ENCODE measurements around the gene SEPTIN2. TPM values are rescaled to one million over a fixed set of nuclear protein-coding genes. Genes with fewer than 3 reads are reported as not detected.

The SEPTIN2 gene
- total RNA-seq, 1 experiment from 2014 or later = 353 TPM

DNA sequence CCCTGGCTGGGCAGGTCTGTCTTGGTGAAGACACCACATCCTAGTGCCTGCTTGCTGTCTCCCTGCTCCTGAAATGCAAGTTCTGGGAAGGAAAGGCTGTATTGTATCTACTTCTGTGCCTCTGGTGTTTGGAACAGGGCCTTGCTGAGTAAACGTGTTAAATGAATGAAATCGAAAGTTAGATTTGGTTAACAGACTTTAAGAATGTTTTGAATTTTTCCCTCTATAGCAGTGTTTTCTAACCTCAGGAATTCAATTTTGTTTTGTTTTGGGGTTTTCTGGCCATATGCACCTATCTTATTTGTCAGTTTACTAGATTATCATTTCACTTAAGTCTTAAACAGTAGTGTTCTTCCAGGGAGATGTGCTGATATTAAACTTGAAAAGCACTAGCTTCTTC, 61.1 kb downstream of the SEPTIN2 start (continued):
- TF ChIP-seq, protein P1, sequence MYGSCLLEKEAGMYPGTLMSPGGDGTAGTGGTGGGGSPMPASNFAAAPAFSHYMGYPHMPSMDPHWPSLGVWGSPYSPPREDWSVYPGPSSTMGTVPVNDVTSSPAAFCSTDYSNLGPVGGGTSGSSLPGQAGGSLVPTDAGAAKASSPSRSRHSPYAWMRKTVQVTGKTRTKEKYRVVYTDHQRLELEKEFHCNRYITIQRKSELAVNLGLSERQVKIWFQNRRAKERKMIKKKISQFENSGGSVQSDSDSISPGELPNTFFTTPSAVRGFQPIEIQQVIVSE (CRISPR knock-in tag; IDR thresholded peaks at IDR 0.05; ENCODE audit: borderline replicate concordance) = no peak
- TF ChIP-seq ZNF396 (CRISPR knock-in tag; IDR thresholded peaks at IDR 0.05; ENCODE audit: borderline replicate concordance) = no peak
- no peak for TF ChIP-seq FOXP1 (CRISPR knock-in tag; IDR thresholded peaks at IDR 0.05; ENCODE audit: borderline replicate concordance)
- no peak for TF ChIP-seq FOXP4 (CRISPR knock-in tag; IDR thresholded peaks at IDR 0.05)

DNA sequence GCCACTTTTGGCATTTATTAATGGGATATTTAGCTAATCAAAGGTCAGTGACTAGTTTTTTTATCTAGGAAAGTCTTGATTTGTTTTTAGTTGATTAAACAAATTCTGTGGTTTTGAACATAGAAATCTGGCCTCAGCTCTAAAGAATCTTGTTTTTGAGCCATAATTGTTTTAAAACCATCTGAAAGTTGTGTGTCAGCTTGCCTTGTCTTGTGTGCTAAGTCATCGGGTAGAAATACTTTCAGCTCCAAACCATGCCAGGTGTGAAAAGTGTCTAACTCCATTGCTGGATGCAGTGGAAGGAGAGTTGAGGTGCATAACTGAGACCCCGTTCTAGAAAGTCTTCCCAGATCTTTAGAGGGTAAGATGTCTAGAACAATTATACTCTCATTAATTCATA, 63.1 kb downstream of the SEPTIN2 start:
- no peak for DNase-seq (ENCODE audit: low spot score)
- Mint-ChIP-seq H3K4me1 (no peaks in the 10 kb centered on the region), H3K36me3 (peaks cover 16% of the 10 kb centered on the region), H3K27ac (no peak overlapping the region), H3K9me3 (no peaks in the 10 kb centered on the region), H3K27me3 (ENCODE audit: low read depth) (no peaks in the 10 kb centered on the region), H3K4me3 (no peak overlapping the region)
- ChIA-PET CTCF (no interaction called here), POLR2A (no interaction called here)
- TF ChIP-seq SP1 (CRISPR knock-in tag; conservative IDR thresholded peaks at IDR 0.05) = no peak
- TF ChIP-seq, protein P2, sequence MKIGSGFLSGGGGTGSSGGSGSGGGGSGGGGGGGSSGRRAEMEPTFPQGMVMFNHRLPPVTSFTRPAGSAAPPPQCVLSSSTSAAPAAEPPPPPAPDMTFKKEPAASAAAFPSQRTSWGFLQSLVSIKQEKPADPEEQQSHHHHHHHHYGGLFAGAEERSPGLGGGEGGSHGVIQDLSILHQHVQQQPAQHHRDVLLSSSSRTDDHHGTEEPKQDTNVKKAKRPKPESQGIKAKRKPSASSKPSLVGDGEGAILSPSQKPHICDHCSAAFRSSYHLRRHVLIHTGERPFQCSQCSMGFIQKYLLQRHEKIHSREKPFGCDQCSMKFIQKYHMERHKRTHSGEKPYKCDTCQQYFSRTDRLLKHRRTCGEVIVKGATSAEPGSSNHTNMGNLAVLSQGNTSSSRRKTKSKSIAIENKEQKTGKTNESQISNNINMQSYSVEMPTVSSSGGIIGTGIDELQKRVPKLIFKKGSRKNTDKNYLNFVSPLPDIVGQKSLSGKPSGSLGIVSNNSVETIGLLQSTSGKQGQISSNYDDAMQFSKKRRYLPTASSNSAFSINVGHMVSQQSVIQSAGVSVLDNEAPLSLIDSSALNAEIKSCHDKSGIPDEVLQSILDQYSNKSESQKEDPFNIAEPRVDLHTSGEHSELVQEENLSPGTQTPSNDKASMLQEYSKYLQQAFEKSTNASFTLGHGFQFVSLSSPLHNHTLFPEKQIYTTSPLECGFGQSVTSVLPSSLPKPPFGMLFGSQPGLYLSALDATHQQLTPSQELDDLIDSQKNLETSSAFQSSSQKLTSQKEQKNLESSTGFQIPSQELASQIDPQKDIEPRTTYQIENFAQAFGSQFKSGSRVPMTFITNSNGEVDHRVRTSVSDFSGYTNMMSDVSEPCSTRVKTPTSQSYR (CRISPR knock-in tag; IDR thresholded peaks at IDR 0.05) = no peak
- no peak for TF ChIP-seq TEAD4 (CRISPR knock-in tag; IDR thresholded peaks at IDR 0.05)
- TF ChIP-seq ATF1 (CRISPR knock-in tag; IDR thresholded peaks at IDR 0.05) = no peak
- TF ChIP-seq, protein P3, sequence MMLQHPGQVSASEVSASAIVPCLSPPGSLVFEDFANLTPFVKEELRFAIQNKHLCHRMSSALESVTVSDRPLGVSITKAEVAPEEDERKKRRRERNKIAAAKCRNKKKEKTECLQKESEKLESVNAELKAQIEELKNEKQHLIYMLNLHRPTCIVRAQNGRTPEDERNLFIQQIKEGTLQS (CRISPR knock-in tag; conservative IDR thresholded peaks at IDR 0.05) = no peak
- TF ChIP-seq GTF2I (CRISPR knock-in tag; conservative IDR thresholded peaks at IDR 0.05) = no peak
- no peak for TF ChIP-seq ZNF232 (CRISPR knock-in tag; IDR thresholded peaks at IDR 0.05)
- TF ChIP-seq, protein P4, sequence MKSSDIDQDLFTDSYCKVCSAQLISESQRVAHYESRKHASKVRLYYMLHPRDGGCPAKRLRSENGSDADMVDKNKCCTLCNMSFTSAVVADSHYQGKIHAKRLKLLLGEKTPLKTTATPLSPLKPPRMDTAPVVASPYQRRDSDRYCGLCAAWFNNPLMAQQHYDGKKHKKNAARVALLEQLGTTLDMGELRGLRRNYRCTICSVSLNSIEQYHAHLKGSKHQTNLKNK (CRISPR knock-in tag; IDR thresholded peaks at IDR 0.05) = no peak
- no peak for TF ChIP-seq ZNF317 (CRISPR knock-in tag; IDR thresholded peaks at IDR 0.05; ENCODE audit: borderline replicate concordance, low read depth)
- no peak for TF ChIP-seq ZNF219 (CRISPR knock-in tag; IDR thresholded peaks at IDR 0.05; ENCODE audit: borderline replicate concordance)
- no peak for TF ChIP-seq NFYB (CRISPR knock-in tag; conservative IDR thresholded peaks at IDR 0.05; ENCODE audit: low read depth)
- TF ChIP-seq HMGA2 (CRISPR knock-in tag; IDR thresholded peaks at IDR 0.05) = no peak
- no peak for TF ChIP-seq GRHL2 (CRISPR knock-in tag; IDR thresholded peaks at IDR 0.05; ENCODE audit: insufficient replicate concordance, severe bottlenecking)
- TF ChIP-seq ELF4 (CRISPR knock-in tag; IDR thresholded peaks at IDR 0.05; ENCODE audit: low read depth) = no peak
- no peak for ATAC-seq
